GM23338 (cell line): Measurements from ENCODE around the gene TF. TPM values are rescaled to one million over a fixed set of nuclear protein-coding genes. Genes with fewer than 3 reads are reported as not detected.

ENCODE experiments used
- ATAC-seq: fragments of 200-7000 bp; cut with Tn5 transposase; 3 replicates; pipeline ENCODE4 v1.9.1; 2020
- DNase-seq: peaks from one replicate; pipeline ENCODE4 v3.0.0-alpha.2; 2015; ENCODE audit warnings: low spot score
- H2AFZ ChIP-seq: fragments of 200-600 bp; sonication (generic); 2 replicates; pipeline ENCODE4 v1.8.0; 2016; ENCODE audit warnings: antibody characterized with exemption, mild to moderate bottlenecking, moderate library complexity
- H3F3A ChIP-seq: fragments of 200-600 bp; sonication (generic); replicated peaks from 2 replicates; pipeline ENCODE4 v1.8.0; 2017; ENCODE audit warnings: antibody characterized with exemption, mixed run types, low read depth
- H3K27ac ChIP-seq: fragments of 200-600 bp; sonication (generic); 2 replicates; pipeline ENCODE4 v1.6.1; 2016; ENCODE audit warnings: low read depth
- H3K27me3 ChIP-seq: fragments of 200-600 bp; sonication (generic); 2 replicates; pipeline ENCODE4 v1.8.0; 2016; ENCODE audit warnings: mild to moderate bottlenecking, mixed run types, moderate library complexity; ENCODE audit not compliant: insufficient read depth
- H3K36me3 ChIP-seq: fragments of 200-600 bp; sonication (generic); 2 replicates; pipeline ENCODE4 v1.8.0; 2016; ENCODE audit warnings: mild to moderate bottlenecking; ENCODE audit not compliant: insufficient read depth
- H3K4me1 ChIP-seq: fragments of 200-600 bp; sonication (generic); 2 replicates; pipeline ENCODE4 v1.8.0; 2016; ENCODE audit warnings: mild to moderate bottlenecking, moderate library complexity; ENCODE audit not compliant: insufficient read depth
- H3K4me2 ChIP-seq: fragments of 200-600 bp; sonication (generic); 2 replicates; pipeline ENCODE4 v1.7.1; 2017; ENCODE audit warnings: mixed run types
- H3K4me3 ChIP-seq: fragments of 200-600 bp; sonication (generic); 2 replicates; pipeline ENCODE4 v1.6.1; 2016; ENCODE audit warnings: mixed run types
- H3K79me2 ChIP-seq: fragments of 200-600 bp; sonication (generic); replicated peaks from 2 replicates; pipeline ENCODE4 v1.8.0; 2017; ENCODE audit warnings: mild to moderate bottlenecking; ENCODE audit not compliant: insufficient read depth
- H3K9me2 ChIP-seq: fragments of 200-600 bp; sonication (generic); 2 replicates; pipeline ENCODE4 v1.8.0; 2017; ENCODE audit not compliant: insufficient read depth
- H4K20me1 ChIP-seq: fragments of 200-600 bp; sonication (generic); replicated peaks from 2 replicates; pipeline ENCODE4 v1.8.0; 2017; ENCODE audit warnings: mild to moderate bottlenecking; ENCODE audit not compliant: insufficient read depth
- H3K27ac Mint-ChIP-seq: 2 replicates; pipeline ENCODE4 v1.8.0; 2020; ENCODE audit warnings: inconsistent platforms, mild to moderate bottlenecking, moderate library complexity, mixed read lengths
- H3K27me3 Mint-ChIP-seq: 3 replicates; pipeline ENCODE4 v1.8.0; 2022; ENCODE audit warnings: low read depth, mild to moderate bottlenecking, moderate library complexity, mixed read lengths, inconsistent platforms; ENCODE audit not compliant: insufficient read depth, poor library complexity
- H3K36me3 Mint-ChIP-seq: 3 replicates; pipeline ENCODE4 v1.8.0; 2021; ENCODE audit warnings: low read depth, mild to moderate bottlenecking, inconsistent platforms, moderate library complexity, mixed read lengths
- H3K4me1 Mint-ChIP-seq: 3 replicates; pipeline ENCODE4 v1.8.0; 2020; ENCODE audit warnings: mild to moderate bottlenecking, inconsistent platforms, mixed read lengths
- H3K4me3 Mint-ChIP-seq: 3 replicates; pipeline ENCODE4 v1.8.0; 2021; ENCODE audit warnings: moderate library complexity, mild to moderate bottlenecking, inconsistent platforms, mixed read lengths
- H3K9me3 Mint-ChIP-seq: 3 replicates; pipeline ENCODE4 v1.8.0; 2020; ENCODE audit warnings: moderate library complexity, mild to moderate bottlenecking, inconsistent platforms, mixed read lengths
- CREB1 ChIP-seq: fragments of 250-450 bp; sonication (Bioruptor Pico); IDR thresholded peaks from 2 replicates; pipeline ENCODE4 v1.5.0; 2020; ENCODE audit warnings: low read depth, mild to moderate bottlenecking, moderate library complexity
- EZH2 ChIP-seq: fragments of 200-600 bp; sonication (generic); IDR thresholded peaks from one replicate; pipeline ENCODE4 v1.8.0; 2017; ENCODE audit warnings: antibody characterized with exemption, mild to moderate bottlenecking, low read depth; ENCODE audit not compliant: unreplicated experiment
- JUNB ChIP-seq: IDR thresholded peaks from one replicate; pipeline ENCODE4 v1.6.1; 2016; ENCODE audit warnings: antibody characterized with exemption; ENCODE audit not compliant: unreplicated experiment
- NANOG ChIP-seq: IDR thresholded peaks from 2 replicates; pipeline ENCODE4 v1.6.1; 2016; ENCODE audit warnings: antibody characterized with exemption, borderline replicate concordance
- POLR2AphosphoS5 ChIP-seq: IDR thresholded peaks from 2 replicates; pipeline ENCODE4 v1.6.1; 2016; ENCODE audit warnings: antibody characterized with exemption, low read depth
- STAT1 ChIP-seq: IDR thresholded peaks from one replicate; pipeline ENCODE4 v1.6.1; 2016; ENCODE audit warnings: antibody characterized with exemption; ENCODE audit not compliant: unreplicated experiment
- ZNF114 ChIP-seq: fragments of 250-450 bp; sonication (Bioruptor Pico); IDR thresholded peaks from 2 replicates; pipeline ENCODE4 v1.5.0; 2020; ENCODE audit warnings: mild to moderate bottlenecking, moderate library complexity
- ZNF331 ChIP-seq: fragments of 250-450 bp; sonication (Bioruptor Pico); IDR thresholded peaks from 2 replicates; pipeline ENCODE4 v1.5.0; 2020; ENCODE audit warnings: low read depth, mild to moderate bottlenecking, moderate library complexity
- polyA plus RNA-seq: library from polyadenylated mRNA; unstranded; fragments of >200 nt; fragmentation: Nextera tagmentation; extraction: Ambion mirVana; gene quantifications from 2 replicates; pipeline ENCODE4 v1.2.1, GENCODE V29; 2016
- total RNA-seq: library from RNA; depleted of rRNA; stranded (reverse); fragments of >200 nt; shearing (Covaris generic); gene quantifications from 2 replicates; pipeline ENCODE4 v1.2.3, GENCODE V29; 2014
- TF ChIP-seq, protein P1 (sequence below): IDR thresholded peaks from 2 replicates; pipeline ENCODE4 v1.6.1; 2016; ENCODE audit warnings: antibody characterized with exemption
- TF ChIP-seq, protein P2 (sequence below): fragments of 250-450 bp; sonication (Bioruptor Pico); IDR thresholded peaks from 2 replicates; pipeline ENCODE4 v1.5.0; 2020; ENCODE audit warnings: mild to moderate bottlenecking, moderate library complexity
- TF ChIP-seq, protein P3 (sequence below): IDR thresholded peaks from one replicate; pipeline ENCODE4 v1.6.1; 2018; ENCODE audit warnings: antibody characterized with exemption; ENCODE audit not compliant: unreplicated experiment

The TF gene
- total and polyA plus RNA-seq, 2 experiments from 2014 or later: 0.03 to 0.76 TPM

DNA sequence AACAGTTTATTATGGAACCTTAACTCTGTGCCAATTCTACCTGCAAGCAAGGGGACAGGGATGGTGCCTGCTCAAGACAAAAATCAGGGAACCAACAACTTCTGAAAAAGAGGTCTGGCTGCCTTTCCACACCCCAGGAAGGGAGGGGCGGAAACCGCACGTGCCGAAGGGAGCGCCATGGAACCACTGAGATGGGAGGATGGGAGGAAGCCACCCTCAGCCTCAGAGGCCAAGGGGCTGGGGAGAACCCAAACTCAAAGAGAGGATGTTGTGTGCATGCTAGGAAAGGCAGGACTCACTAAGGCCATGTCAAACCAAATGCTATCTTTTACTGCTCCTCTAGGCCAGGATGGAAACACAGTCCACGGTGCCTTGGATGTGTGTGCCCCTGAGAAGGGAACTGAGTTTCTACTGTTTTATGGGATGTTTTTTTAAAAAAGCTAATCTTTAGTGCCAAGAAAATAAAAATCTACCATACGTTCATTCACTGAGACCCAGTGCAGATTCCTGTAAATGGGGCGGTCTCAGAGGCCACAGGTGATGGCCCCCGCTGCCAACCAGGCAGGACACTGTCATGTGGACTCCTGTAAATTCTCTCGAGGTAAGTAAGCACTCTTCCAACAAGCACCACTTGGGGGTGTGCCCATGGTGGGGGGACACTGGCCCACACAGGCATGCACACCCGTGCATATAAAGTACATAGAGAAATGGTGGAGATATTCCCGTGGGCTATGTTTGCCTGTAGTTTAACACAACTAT, 80.0 kb downstream of the TF start:
- Mint-ChIP-seq H3K27ac (no peak overlapping the region), H3K27me3 (peaks cover 12% of the 10 kb centered on the region), H3K4me1 (peaks cover 14% of the 10 kb centered on the region), H3K4me3 (no peak overlapping the region), H3K9me3 (no peaks in the 10 kb centered on the region), H3K36me3 (peaks cover 43% of the 10 kb centered on the region)
- ATAC-seq (no peak), DNase-seq (no peak)
- Histone ChIP-seq H3K36me3 (no peaks in the 10 kb centered on the region), H3K9me2 (peaks cover 4% of the 10 kb centered on the region; the same call in 1 of the 2 replicates), H3K4me3 (no peak overlapping the region), H2AFZ (no peak overlapping the region), H3K27me3 (no peaks in the 10 kb centered on the region), H3K79me2 (no peaks in the 10 kb centered on the region), H3K4me2 (no peak overlapping the region), H4K20me1 (no peaks in the 10 kb centered on the region), H3K4me1 (no peaks in the 10 kb centered on the region), H3F3A (no peaks in the 10 kb centered on the region), H3K27ac (no peak overlapping the region)
- TF ChIP-seq JUNB (no peak), POLR2AphosphoS5 (no peak)

GRCh38 chr3:133827136-133827535, 80.9 kb downstream of the TF start:
- peaks cover 9% of the 10 kb centered on the region for H3K27me3 Mint-ChIP-seq
- DNase-seq (no peak), ATAC-seq (no peak)

More at GRCh38 chr3:133827136-133827535, 80.9 kb downstream of the TF start:
- H3K36me3 Mint-ChIP-seq: peaks cover 36% of the 10 kb centered on the region
- Histone ChIP-seq H3K4me3 (no peak overlapping the region), H3K36me3 (no peaks in the 10 kb centered on the region), H3K27ac (no peak overlapping the region), H4K20me1 (no peaks in the 10 kb centered on the region), H3K4me1 (no peaks in the 10 kb centered on the region), H3K27me3 (no peaks in the 10 kb centered on the region), H3K4me2 (no peak overlapping the region), H3K79me2 (no peaks in the 10 kb centered on the region), H2AFZ (no peak overlapping the region), H3K9me2 (peaks cover 4% of the 10 kb centered on the region; the same call in 1 of the 2 replicates), H3F3A (no peaks in the 10 kb centered on the region)
- TF ChIP-seq ZNF331 (CRISPR knock-in tag) (no peak), STAT1 (no peak), CREB1 (CRISPR knock-in tag) (no peak), NANOG (no peak), EZH2 (no peak), JUNB (no peak), ZNF114 (CRISPR knock-in tag) (no peak)
- TF ChIP-seq, protein P1, sequence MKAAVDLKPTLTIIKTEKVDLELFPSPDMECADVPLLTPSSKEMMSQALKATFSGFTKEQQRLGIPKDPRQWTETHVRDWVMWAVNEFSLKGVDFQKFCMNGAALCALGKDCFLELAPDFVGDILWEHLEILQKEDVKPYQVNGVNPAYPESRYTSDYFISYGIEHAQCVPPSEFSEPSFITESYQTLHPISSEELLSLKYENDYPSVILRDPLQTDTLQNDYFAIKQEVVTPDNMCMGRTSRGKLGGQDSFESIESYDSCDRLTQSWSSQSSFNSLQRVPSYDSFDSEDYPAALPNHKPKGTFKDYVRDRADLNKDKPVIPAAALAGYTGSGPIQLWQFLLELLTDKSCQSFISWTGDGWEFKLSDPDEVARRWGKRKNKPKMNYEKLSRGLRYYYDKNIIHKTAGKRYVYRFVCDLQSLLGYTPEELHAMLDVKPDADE: no peak
- TF ChIP-seq, protein P2, sequence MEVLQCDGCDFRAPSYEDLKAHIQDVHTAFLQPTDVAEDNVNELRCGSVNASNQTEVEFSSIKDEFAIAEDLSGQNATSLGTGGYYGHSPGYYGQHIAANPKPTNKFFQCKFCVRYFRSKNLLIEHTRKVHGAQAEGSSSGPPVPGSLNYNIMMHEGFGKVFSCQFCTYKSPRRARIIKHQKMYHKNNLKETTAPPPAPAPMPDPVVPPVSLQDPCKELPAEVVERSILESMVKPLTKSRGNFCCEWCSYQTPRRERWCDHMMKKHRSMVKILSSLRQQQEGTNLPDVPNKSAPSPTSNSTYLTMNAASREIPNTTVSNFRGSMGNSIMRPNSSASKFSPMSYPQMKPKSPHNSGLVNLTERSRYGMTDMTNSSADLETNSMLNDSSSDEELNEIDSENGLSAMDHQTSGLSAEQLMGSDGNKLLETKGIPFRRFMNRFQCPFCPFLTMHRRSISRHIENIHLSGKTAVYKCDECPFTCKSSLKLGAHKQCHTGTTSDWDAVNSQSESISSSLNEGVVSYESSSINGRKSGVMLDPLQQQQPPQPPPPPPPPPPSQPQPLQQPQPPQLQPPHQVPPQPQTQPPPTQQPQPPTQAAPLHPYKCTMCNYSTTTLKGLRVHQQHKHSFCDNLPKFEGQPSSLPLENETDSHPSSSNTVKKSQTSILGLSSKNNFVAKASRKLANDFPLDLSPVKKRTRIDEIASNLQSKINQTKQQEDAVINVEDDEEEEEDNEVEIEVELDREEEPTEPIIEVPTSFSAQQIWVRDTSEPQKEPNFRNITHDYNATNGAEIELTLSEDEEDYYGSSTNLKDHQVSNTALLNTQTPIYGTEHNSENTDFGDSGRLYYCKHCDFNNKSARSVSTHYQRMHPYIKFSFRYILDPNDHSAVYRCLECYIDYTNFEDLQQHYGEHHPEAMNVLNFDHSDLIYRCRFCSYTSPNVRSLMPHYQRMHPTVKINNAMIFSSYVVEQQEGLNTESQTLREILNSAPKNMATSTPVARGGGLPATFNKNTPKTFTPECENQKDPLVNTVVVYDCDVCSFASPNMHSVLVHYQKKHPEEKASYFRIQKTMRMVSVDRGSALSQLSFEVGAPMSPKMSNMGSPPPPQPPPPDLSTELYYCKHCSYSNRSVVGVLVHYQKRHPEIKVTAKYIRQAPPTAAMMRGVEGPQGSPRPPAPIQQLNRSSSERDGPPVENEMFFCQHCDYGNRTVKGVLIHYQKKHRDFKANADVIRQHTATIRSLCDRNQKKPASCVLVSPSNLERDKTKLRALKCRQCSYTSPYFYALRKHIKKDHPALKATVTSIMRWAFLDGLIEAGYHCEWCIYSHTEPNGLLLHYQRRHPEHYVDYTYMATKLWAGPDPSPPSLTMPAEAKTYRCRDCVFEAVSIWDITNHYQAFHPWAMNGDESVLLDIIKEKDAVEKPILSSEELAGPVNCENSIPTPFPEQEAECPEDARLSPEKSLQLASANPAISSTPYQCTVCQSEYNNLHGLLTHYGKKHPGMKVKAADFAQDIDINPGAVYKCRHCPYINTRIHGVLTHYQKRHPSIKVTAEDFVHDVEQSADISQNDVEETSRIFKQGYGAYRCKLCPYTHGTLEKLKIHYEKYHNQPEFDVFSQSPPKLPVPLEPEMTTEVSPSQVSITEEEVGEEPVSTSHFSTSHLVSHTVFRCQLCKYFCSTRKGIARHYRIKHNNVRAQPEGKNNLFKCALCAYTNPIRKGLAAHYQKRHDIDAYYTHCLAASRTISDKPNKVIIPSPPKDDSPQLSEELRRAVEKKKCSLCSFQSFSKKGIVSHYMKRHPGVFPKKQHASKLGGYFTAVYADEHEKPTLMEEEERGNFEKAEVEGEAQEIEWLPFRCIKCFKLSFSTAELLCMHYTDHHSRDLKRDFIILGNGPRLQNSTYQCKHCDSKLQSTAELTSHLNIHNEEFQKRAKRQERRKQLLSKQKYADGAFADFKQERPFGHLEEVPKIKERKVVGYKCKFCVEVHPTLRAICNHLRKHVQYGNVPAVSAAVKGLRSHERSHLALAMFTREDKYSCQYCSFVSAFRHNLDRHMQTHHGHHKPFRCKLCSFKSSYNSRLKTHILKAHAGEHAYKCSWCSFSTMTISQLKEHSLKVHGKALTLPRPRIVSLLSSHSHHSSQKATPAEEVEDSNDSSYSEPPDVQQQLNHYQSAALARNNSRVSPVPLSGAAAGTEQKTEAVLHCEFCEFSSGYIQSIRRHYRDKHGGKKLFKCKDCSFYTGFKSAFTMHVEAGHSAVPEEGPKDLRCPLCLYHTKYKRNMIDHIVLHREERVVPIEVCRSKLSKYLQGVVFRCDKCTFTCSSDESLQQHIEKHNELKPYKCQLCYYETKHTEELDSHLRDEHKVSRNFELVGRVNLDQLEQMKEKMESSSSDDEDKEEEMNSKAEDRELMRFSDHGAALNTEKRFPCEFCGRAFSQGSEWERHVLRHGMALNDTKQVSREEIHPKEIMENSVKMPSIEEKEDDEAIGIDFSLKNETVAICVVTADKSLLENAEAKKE (CRISPR knock-in tag): no peak
- TF ChIP-seq, protein P3, sequence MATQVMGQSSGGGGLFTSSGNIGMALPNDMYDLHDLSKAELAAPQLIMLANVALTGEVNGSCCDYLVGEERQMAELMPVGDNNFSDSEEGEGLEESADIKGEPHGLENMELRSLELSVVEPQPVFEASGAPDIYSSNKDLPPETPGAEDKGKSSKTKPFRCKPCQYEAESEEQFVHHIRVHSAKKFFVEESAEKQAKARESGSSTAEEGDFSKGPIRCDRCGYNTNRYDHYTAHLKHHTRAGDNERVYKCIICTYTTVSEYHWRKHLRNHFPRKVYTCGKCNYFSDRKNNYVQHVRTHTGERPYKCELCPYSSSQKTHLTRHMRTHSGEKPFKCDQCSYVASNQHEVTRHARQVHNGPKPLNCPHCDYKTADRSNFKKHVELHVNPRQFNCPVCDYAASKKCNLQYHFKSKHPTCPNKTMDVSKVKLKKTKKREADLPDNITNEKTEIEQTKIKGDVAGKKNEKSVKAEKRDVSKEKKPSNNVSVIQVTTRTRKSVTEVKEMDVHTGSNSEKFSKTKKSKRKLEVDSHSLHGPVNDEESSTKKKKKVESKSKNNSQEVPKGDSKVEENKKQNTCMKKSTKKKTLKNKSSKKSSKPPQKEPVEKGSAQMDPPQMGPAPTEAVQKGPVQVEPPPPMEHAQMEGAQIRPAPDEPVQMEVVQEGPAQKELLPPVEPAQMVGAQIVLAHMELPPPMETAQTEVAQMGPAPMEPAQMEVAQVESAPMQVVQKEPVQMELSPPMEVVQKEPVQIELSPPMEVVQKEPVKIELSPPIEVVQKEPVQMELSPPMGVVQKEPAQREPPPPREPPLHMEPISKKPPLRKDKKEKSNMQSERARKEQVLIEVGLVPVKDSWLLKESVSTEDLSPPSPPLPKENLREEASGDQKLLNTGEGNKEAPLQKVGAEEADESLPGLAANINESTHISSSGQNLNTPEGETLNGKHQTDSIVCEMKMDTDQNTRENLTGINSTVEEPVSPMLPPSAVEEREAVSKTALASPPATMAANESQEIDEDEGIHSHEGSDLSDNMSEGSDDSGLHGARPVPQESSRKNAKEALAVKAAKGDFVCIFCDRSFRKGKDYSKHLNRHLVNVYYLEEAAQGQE: no peak
- H3K4me1 Mint-ChIP-seq: peaks cover 10% of the 10 kb centered on the region; the same call in 2 of the 3 replicates
- H3K4me3 Mint-ChIP-seq: no peak overlapping the region
- H3K27ac Mint-ChIP-seq: no peak overlapping the region
- no peaks in the 10 kb centered on the region for H3K9me3 Mint-ChIP-seq
